Thyroid gland (tissue), 4 donors: Measurements from ENCODE around the gene SAMD13. TPM values are rescaled to one million over a fixed set of nuclear protein-coding genes. Genes with fewer than 3 reads are reported as not detected.

Source experiments
- DNase-seq, 2 donors: peaks; one replicate each; pipeline ENCODE4 v3.0.0-alpha.2; 2019
- H3K27ac ChIP-seq, 3 donors: fragments of 200-600 bp; sonication (generic); 1 replicate in 2 of 3; 2 replicates in 1 of 3; pipeline ENCODE4 v1.5.1; 2016 to 2019; ENCODE audit warnings: mild to moderate bottlenecking in 1 of 3, moderate library complexity in 1 of 3
- H3K27me3 ChIP-seq: fragments of 200-600 bp; sonication (generic); one replicate; pipeline ENCODE4 v1.5.1; 2019
- H3K36me3 ChIP-seq, 2 donors: fragments of 200-600 bp; sonication (generic); one replicate each; pipeline ENCODE4 v1.5.1; 2016 to 2019
- H3K4me1 ChIP-seq, 2 donors: fragments of 200-600 bp; sonication (generic); one replicate each; pipeline ENCODE4 v1.5.1; 2017 to 2019
- H3K4me3 ChIP-seq, 3 donors: fragments of 200-600 bp; sonication (generic); replicated peaks in 1 of 3; 1 replicate in 2 of 3; 2 replicates in 1 of 3; pipeline ENCODE4 v1.5.1; 2016; ENCODE audit warnings: mild to moderate bottlenecking in 1 of 3
- H3K9me3 ChIP-seq: fragments of 200-600 bp; sonication (generic); one replicate; pipeline ENCODE4 v1.5.1; 2017
- CTCF ChIP-seq, 6 experiments: fragments of 200-600 bp in 3 of 6; fragments of 450-650 bp in 3 of 6; sonication (generic) in 3 of 6; IDR thresholded peaks; one replicate each; pipeline ENCODE4 v1.5.1; 2016 to 2019; ENCODE audit warnings: antibody characterized with exemption in 6 of 6, mild to moderate bottlenecking in 2 of 6, inconsistent platforms in 1 of 6, moderate library complexity in 1 of 6
- POLR2A ChIP-seq, 2 donors: fragments of 450-650 bp; IDR thresholded peaks; one replicate each; pipeline ENCODE4 v1.6.1; 2017; ENCODE audit warnings: antibody characterized with exemption in 2 of 2, mild to moderate bottlenecking in 2 of 2, moderate library complexity in 1 of 2
- WGBS, 2 donors: methylation state at CpG; one replicate each; pipeline ENCODE4 v1.1.5; 2017; 5-methylcytosine and 5-hydroxymethylcytosine counted together
- intact Hi-C: fragments of 100-400 bp; cut with DNase I; formaldehyde crosslinking; loops from one replicate; pipeline ENCODE4 v1.15.1; 2023
- total RNA-seq, 4 donors: library from RNA; depleted of rRNA; stranded (reverse); fragments of >200 nt; gene quantifications; one replicate each; pipeline ENCODE4 v1.2.3, GENCODE V29; 2016

The SAMD13 gene
- total RNA-seq, 4 donors from 2014 or later, result 5.6 to 9.5 (median 5.9) TPM

- TF ChIP-seq CTCF (IDR thresholded peaks at IDR 0.05) (no peak), POLR2A (IDR thresholded peaks at IDR 0.05) (no peak)
- intact Hi-C loops, result no loop called here
- H3K9me3 ChIP-seq, result no peaks in the 10 kb centered on the region
- H3K36me3 ChIP-seq, result no peaks in the 10 kb centered on the region
- DNase-seq, result no peak
- WGBS, 2 donors, result 49 to 58% methylated on average over 3 of the region's 3 CpGs
- peaks cover 36 to 44% of the 10 kb centered on the region in 2 donors for H3K4me1 ChIP-seq
- H3K27me3 ChIP-seq, result no peaks in the 10 kb centered on the region
- H3K27ac ChIP-seq, result peak overlapping the region in 2 of 3 donors; percentile 10 to 57
- H3K4me3 ChIP-seq, result no peak overlapping the region
These were observed 64.0 kb downstream of the SAMD13 start for GRCh38 chr1:84365225-84366221.

GRCh38 chr1:84366786-84367185 is 65.3 kb downstream of the SAMD13 start:
- Histone ChIP-seq H3K36me3 (no peaks in the 10 kb centered on the region), H3K27me3 (no peaks in the 10 kb centered on the region), H3K27ac (peak overlapping the region; percentile 57 to 84 (median 70)), H3K4me1 (peaks cover 42 to 53% of the 10 kb centered on the region in 2 donors), H3K9me3 (no peaks in the 10 kb centered on the region), H3K4me3 (no peak overlapping the region)
- intact Hi-C loops, result no loop called here
- DNase-seq, result no peak
- 74 to 86% methylated on average over 2 of the region's 2 CpGs for WGBS, 2 donors
- TF ChIP-seq CTCF (IDR thresholded peaks at IDR 0.05), result no peak
- no peak for TF ChIP-seq POLR2A (IDR thresholded peaks at IDR 0.05)

GRCh38 chr1:84367219-84367618 is 65.7 kb downstream of the SAMD13 start:
- Histone ChIP-seq H3K36me3 (no peaks in the 10 kb centered on the region), H3K27me3 (no peaks in the 10 kb centered on the region), H3K4me3 (no peak overlapping the region), H3K27ac (peak overlapping the region; percentile 57 to 84 (median 70)), H3K9me3 (no peaks in the 10 kb centered on the region), H3K4me1 (peaks cover 42 to 53% of the 10 kb centered on the region in 2 donors)
- peak; percentile 52 to 55 for DNase-seq
- TF ChIP-seq CTCF (IDR thresholded peaks at IDR 0.05) (no peak), POLR2A (IDR thresholded peaks at IDR 0.05) (peak in 1 of 2 donors; percentile 64)
- WGBS, 2 donors, result 20 to 35% methylated on average over 1 of the region's 1 CpG
- intact Hi-C loops, result no loop called here

GRCh38 chr1:84368441-84368840 is 66.9 kb downstream of the SAMD13 start:
- WGBS, 2 donors, result 96 to 100% methylated on average over 4 to 5 of the region's 5 CpGs
- H3K36me3 ChIP-seq, result no peaks in the 10 kb centered on the region
- TF ChIP-seq CTCF (IDR thresholded peaks at IDR 0.05) (no peak), POLR2A (IDR thresholded peaks at IDR 0.05) (no peak)

GRCh38 chr1:84370266-84370665 is 68.8 kb downstream of the SAMD13 start:
- intact Hi-C loops, result no loop called here
- H3K4me3 ChIP-seq, result no peak overlapping the region
- peaks cover 39 to 47% of the 10 kb centered on the region in 2 donors for H3K4me1 ChIP-seq
- peak overlapping the region in 2 of 3 donors; percentile 54 to 64 for H3K27ac ChIP-seq
- no peak for DNase-seq
- no peaks in the 10 kb centered on the region for H3K27me3 ChIP-seq
- H3K9me3 ChIP-seq, result no peaks in the 10 kb centered on the region
- H3K36me3 ChIP-seq, result no peaks in the 10 kb centered on the region
- WGBS, 2 donors, result 69 to 79% methylated on average over 1 of the region's 1 CpG
- TF ChIP-seq POLR2A (IDR thresholded peaks at IDR 0.05) (no peak), CTCF (IDR thresholded peaks at IDR 0.05) (no peak)

More at GRCh38 chr1:84368441-84368840, 66.9 kb downstream of the SAMD13 start:
- Histone ChIP-seq H3K4me1 (peaks cover 37 to 47% of the 10 kb centered on the region in 2 donors), H3K9me3 (no peaks in the 10 kb centered on the region), H3K27ac (no peak overlapping the region), H3K4me3 (no peak overlapping the region), H3K27me3 (no peaks in the 10 kb centered on the region)
- no peak for DNase-seq
- intact Hi-C loops, result no loop called here
